ENCODE results near the gene IFI27L2.

The IFI27L2 gene

DNA sequence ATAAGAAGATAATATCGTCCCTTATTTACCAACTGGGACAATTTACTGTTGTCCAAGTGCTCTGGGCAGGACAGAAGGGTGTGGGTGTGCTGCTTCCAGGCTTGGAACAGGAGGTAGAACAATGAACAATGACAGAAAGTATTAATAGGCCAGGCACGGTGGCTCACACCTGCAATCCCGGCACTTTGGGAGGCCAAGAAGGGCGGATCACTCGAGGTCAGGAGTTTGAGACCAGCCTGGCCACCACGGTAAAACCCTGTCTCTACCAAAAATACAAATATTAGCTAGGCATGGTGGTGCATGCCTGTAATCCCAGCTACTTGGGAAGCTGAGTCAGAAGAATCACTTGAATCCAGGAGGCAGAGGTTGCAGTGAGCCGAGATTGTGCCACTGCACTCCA lies 16.3 kb downstream of the IFI27L2 start:
- Histone ChIP-seq H3K36me3 (ENCODE audit: insufficient read depth, low read length) (no peaks in the 10 kb centered on the region), H3K9ac (ENCODE audit: low read length) (no peak overlapping the region), H3K9me2 (ENCODE audit: low read depth, low read length) (no peaks in the 10 kb centered on the region), H4K20me1 (ENCODE audit: insufficient read depth, low read length) (no peaks in the 10 kb centered on the region), H3F3A (ENCODE audit: insufficient read depth, low read length) (no peaks in the 10 kb centered on the region), H3K4me3 (ENCODE audit: low read depth, low read length, poor library complexity, severe bottlenecking) (no peak overlapping the region), H3K4me2 (ENCODE audit: low read length) (no peak overlapping the region), H3K27me3 (ENCODE audit: insufficient read depth, low read length) (no peaks in the 10 kb centered on the region), H3K4me1 (ENCODE audit: insufficient read depth, low read length, severe bottlenecking) (no peaks in the 10 kb centered on the region), H3K27ac (ENCODE audit: low read depth, low read length, poor library complexity, severe bottlenecking) (no peak overlapping the region), H3K79me2 (ENCODE audit: insufficient read depth, low read length) (no peaks in the 10 kb centered on the region), H3K9me3 (ENCODE audit: low read length) (no peaks in the 10 kb centered on the region), H2AFZ (ENCODE audit: low read length) (no peak overlapping the region)
- TF ChIP-seq CTCF (IDR thresholded peaks at IDR 0.05; ENCODE audit: low read length), result no peak
- TF ChIP-seq EZH2 (IDR thresholded peaks at IDR 0.05; ENCODE audit: borderline replicate concordance, low read length), result no peak

- Histone ChIP-seq H3K4me1 (ENCODE audit: insufficient read depth, low read length, severe bottlenecking) (no peaks in the 10 kb centered on the region), H3K9me3 (ENCODE audit: low read length) (no peaks in the 10 kb centered on the region), H2AFZ (ENCODE audit: low read length) (no peak overlapping the region), H3K27ac (ENCODE audit: low read depth, low read length, poor library complexity, severe bottlenecking) (no peak overlapping the region), H3K79me2 (ENCODE audit: insufficient read depth, low read length) (no peaks in the 10 kb centered on the region), H3K27me3 (ENCODE audit: insufficient read depth, low read length) (no peaks in the 10 kb centered on the region), H3F3A (ENCODE audit: insufficient read depth, low read length) (no peaks in the 10 kb centered on the region), H3K9me2 (ENCODE audit: low read depth, low read length) (no peaks in the 10 kb centered on the region), H3K36me3 (ENCODE audit: insufficient read depth, low read length) (no peaks in the 10 kb centered on the region), H3K4me2 (ENCODE audit: low read length) (no peak overlapping the region), H3K4me3 (ENCODE audit: low read depth, low read length, poor library complexity, severe bottlenecking) (no peak overlapping the region), H3K9ac (ENCODE audit: low read length) (no peak overlapping the region), H4K20me1 (ENCODE audit: insufficient read depth, low read length) (no peaks in the 10 kb centered on the region)
- TF ChIP-seq EZH2 (IDR thresholded peaks at IDR 0.05; ENCODE audit: borderline replicate concordance, low read length) (no peak), CTCF (IDR thresholded peaks at IDR 0.05; ENCODE audit: low read length) (no peak)
Observed at GRCh38 chr14:94112513-94113063, 16.8 kb downstream of the IFI27L2 start.

DNA sequence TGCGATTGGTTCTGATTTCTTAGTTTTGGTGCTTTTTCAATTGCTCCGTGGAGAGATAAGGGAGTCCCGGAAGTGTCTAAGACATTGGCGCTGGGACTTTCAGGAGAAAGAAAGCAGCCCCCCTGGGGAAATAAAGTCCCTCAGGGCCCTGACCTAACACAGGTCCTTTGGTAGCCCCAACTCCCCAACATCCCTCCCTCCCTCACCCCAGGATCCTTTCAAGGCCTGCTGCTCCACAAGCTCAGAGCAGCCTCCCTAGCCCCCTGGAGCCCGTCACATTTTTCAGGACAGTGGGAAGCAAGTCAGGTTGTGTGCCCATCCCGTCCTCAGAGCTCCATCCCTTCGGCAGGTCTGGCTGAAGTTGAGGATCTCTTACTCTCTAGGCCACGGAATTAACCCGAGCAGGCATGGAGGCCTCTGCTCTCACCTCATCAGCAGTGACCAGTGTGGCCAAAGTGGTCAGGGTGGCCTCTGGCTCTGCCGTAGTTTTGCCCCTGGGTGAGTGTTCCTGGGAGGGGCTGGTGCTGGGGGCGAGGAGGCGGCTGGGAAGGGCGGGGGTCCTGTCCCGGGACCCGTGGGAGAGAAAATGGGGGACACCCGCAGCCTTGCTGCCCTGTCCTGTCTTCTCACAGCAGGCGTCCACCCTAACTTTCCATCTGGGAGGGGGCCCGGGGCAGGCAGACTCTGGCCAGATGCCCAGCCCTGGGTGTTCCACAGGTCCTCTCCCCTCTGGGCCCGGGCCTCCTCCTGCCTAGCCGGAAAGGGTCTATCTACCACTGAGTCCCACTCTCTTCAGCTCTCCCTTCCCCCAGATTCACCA lies 17.9 kb downstream of the IFI27L2 start:
- Histone ChIP-seq H3K4me1 (ENCODE audit: insufficient read depth, low read length, severe bottlenecking) (no peaks in the 10 kb centered on the region), H3K4me2 (ENCODE audit: low read length) (no peak overlapping the region), H2AFZ (ENCODE audit: low read length) (no peak overlapping the region), H3K27ac (ENCODE audit: low read depth, low read length, poor library complexity, severe bottlenecking) (no peak overlapping the region), H3K79me2 (ENCODE audit: insufficient read depth, low read length) (no peaks in the 10 kb centered on the region), H3K9ac (ENCODE audit: low read length) (no peak overlapping the region), H3K4me3 (ENCODE audit: low read depth, low read length, poor library complexity, severe bottlenecking) (no peak overlapping the region), H3K27me3 (ENCODE audit: insufficient read depth, low read length) (no peaks in the 10 kb centered on the region), H3F3A (ENCODE audit: insufficient read depth, low read length) (no peaks in the 10 kb centered on the region), H3K9me2 (ENCODE audit: low read depth, low read length) (no peaks in the 10 kb centered on the region), H3K9me3 (ENCODE audit: low read length) (no peaks in the 10 kb centered on the region), H4K20me1 (ENCODE audit: insufficient read depth, low read length) (no peaks in the 10 kb centered on the region), H3K36me3 (ENCODE audit: insufficient read depth, low read length) (no peaks in the 10 kb centered on the region)
- TF ChIP-seq EZH2 (IDR thresholded peaks at IDR 0.05; ENCODE audit: borderline replicate concordance, low read length) (no peak), CTCF (IDR thresholded peaks at IDR 0.05; ENCODE audit: low read length) (no peak)

Data from OCI-LY1 (cell line).